SK-N-SH (cell line): ENCODE data around the gene SMAP2. TPM values are rescaled to one million over a fixed set of nuclear protein-coding genes. Genes with fewer than 3 reads are reported as not detected.
"Not testable (repeated sequence)": the region's sequence is repeated elsewhere in the genome, so short reads cannot be mapped to it uniquely, and the experiment has no call there.

Experiments
- CTCF ChIA-PET: fragments of 300-600, 350-600 bp; formaldehyde crosslinking; extraction: SDS; loops from one replicate; lab custom pipeline; 2021; lab: Yijun Ruan, JAX
- POLR2A ChIA-PET: fragments of 350-600 bp; sonication (Branson Sonifier 250); formaldehyde crosslinking; extraction: SDS; loops from one replicate; lab custom pipeline; 2020; ENCODE audit warnings: antibody characterized with exemption, inconsistent platforms; lab: Yijun Ruan, JAX
- DNase-seq: peaks from one replicate; pipeline ENCODE4 v3.0.0; 2012
- H2AFZ ChIP-seq: fragments of 200-600 bp; sonication (generic); 2 replicates; pipeline ENCODE4 v1.8.1; 2016; ENCODE audit warnings: antibody characterized with exemption, mild to moderate bottlenecking, low read depth
- H3F3A ChIP-seq: fragments of 200-600 bp; sonication (generic); replicated peaks from 2 replicates; pipeline ENCODE3; 2016; ENCODE audit warnings: antibody characterized with exemption, mild to moderate bottlenecking; ENCODE audit not compliant: insufficient read depth
- H3K27ac ChIP-seq, 2 experiments: fragments of 200-500 bp in 1 of 2; fragments of 200-600 bp in 1 of 2; sonication (Bioruptor generic) in 1 of 2; sonication (generic), shearing (Covaris generic) in 1 of 2; 2 replicates each; pipeline versions ENCODE4 v1.5.1 to v1.6.1; 2014 to 2016; ENCODE audit warnings: low read depth in 2 of 2, inconsistent platforms in 1 of 2, low read length in 1 of 2, mild to moderate bottlenecking in 1 of 2, mixed read lengths in 1 of 2
- H3K27me3 ChIP-seq: fragments of 200-600 bp; sonication (generic), shearing (Covaris generic); 2 replicates; pipeline ENCODE4 v1.6.1; 2016; ENCODE audit warnings: mixed run types; ENCODE audit not compliant: insufficient read depth
- H3K36me3 ChIP-seq, 2 experiments: fragments of 200-500 bp in 1 of 2; fragments of 200-600 bp in 1 of 2; sonication (Bioruptor generic) in 1 of 2; sonication (generic) in 1 of 2; replicated peaks in 1 of 2; 2 replicates each; pipeline versions ENCODE3 to v1.5.1; 2014 to 2016; ENCODE audit warnings: low read length in 1 of 2, mild to moderate bottlenecking in 1 of 2; ENCODE audit not compliant: insufficient read depth in 2 of 2, control insufficient read depth in 1 of 2
- H3K4me1 ChIP-seq, 2 experiments: fragments of 200-500 bp in 1 of 2; fragments of 200-600 bp in 1 of 2; sonication (Bioruptor generic) in 1 of 2; sonication (generic), shearing (Covaris generic) in 1 of 2; 2 replicates each; pipeline versions ENCODE4 v1.5.1 to v1.6.1; 2014 to 2016; ENCODE audit warnings: low read depth in 1 of 2, low read length in 1 of 2, mixed run types in 1 of 2; ENCODE audit not compliant: insufficient read depth in 2 of 2, control insufficient read depth in 1 of 2
- H3K4me2 ChIP-seq: fragments of 200-600 bp; sonication (generic), shearing (Covaris generic); 2 replicates; pipeline ENCODE4 v1.6.1; 2017; ENCODE audit warnings: mixed run types
- H3K4me3 ChIP-seq, 2 experiments: fragments of 200-500 bp in 1 of 2; fragments of 200-600 bp in 1 of 2; sonication (Bioruptor generic) in 1 of 2; sonication (generic), shearing (Covaris generic) in 1 of 2; 2 replicates each; pipeline versions ENCODE4 v1.5.1 to v1.8.1; 2014 to 2016; ENCODE audit warnings: low read depth in 2 of 2, inconsistent platforms in 1 of 2, low read length in 1 of 2, mild to moderate bottlenecking in 1 of 2, mixed read lengths in 1 of 2, moderate library complexity in 1 of 2
- H3K79me2 ChIP-seq: fragments of 200-600 bp; sonication (generic); 2 replicates; pipeline ENCODE4 v1.8.1; 2017; ENCODE audit warnings: mild to moderate bottlenecking; ENCODE audit not compliant: insufficient read depth
- H3K9ac ChIP-seq: fragments of 200-600 bp; sonication (generic); 2 replicates; pipeline ENCODE4 v1.6.1; 2017; ENCODE audit warnings: mixed run types
- H3K9me2 ChIP-seq: fragments of 200-600 bp; sonication (generic); 2 replicates; pipeline ENCODE4 v1.6.1; 2017; ENCODE audit warnings: mixed run types
- H3K9me3 ChIP-seq: fragments of 200-600 bp; sonication (generic); 2 replicates; pipeline ENCODE4 v1.6.1; 2017; ENCODE audit warnings: mixed run types, mild to moderate bottlenecking, moderate library complexity
- H4K20me1 ChIP-seq: fragments of 200-600 bp; sonication (generic); 2 replicates; pipeline ENCODE4 v1.6.1; 2017; ENCODE audit warnings: mild to moderate bottlenecking, mixed run types; ENCODE audit not compliant: insufficient read depth
- EP300 ChIP-seq, 2 experiments: IDR thresholded peaks; 2 replicates each; pipeline versions ENCODE4 v1.4.0 to v1.6.1; 2012; ENCODE audit warnings: borderline replicate concordance in 1 of 2, low read depth in 1 of 2, low read length in 1 of 2
- FOSL2 ChIP-seq: IDR thresholded peaks from 2 replicates; pipeline ENCODE4 v1.4.0; 2012; ENCODE audit warnings: low read depth, mild to moderate bottlenecking, moderate library complexity, borderline replicate concordance
- FOXJ3 ChIP-seq: sonication (generic); formaldehyde crosslinking; IDR thresholded peaks from 2 replicates; pipeline ENCODE4 v1.5.1; 2020; ENCODE audit warnings: mild to moderate bottlenecking, missing genetic modification reagents
- GATA2 ChIP-seq: sonication (generic); formaldehyde crosslinking; IDR thresholded peaks from 2 replicates; pipeline ENCODE4 v1.5.0; 2020; ENCODE audit warnings: mild to moderate bottlenecking, missing genetic modification reagents
- JUND ChIP-seq: IDR thresholded peaks from 2 replicates; pipeline ENCODE4 v1.4.0; 2012
- PBX3 ChIP-seq: IDR thresholded peaks from 2 replicates; pipeline ENCODE4; 2012
- POLR2AphosphoS5 ChIP-seq: IDR thresholded peaks from 2 replicates; pipeline ENCODE4 v1.6.1; 2012; ENCODE audit warnings: low read depth, low read length
- RCOR1 ChIP-seq: fragments of 150-350 bp; IDR thresholded peaks from 2 replicates; pipeline ENCODE4 v1.6.1; 2017; ENCODE audit warnings: antibody characterized with exemption, low read length
- RXRA ChIP-seq: IDR thresholded peaks from 2 replicates; pipeline ENCODE4 v1.4.0; 2012; ENCODE audit warnings: low read depth, mild to moderate bottlenecking, borderline replicate concordance
- SMC3 ChIP-seq: IDR thresholded peaks from 2 replicates; pipeline ENCODE4 v1.6.1; 2012; ENCODE audit warnings: low read depth, low read length, improper control_type of control experiment
- TEAD4 ChIP-seq: IDR thresholded peaks from 2 replicates; pipeline ENCODE4 v1.4.0; 2012; ENCODE audit warnings: mild to moderate bottlenecking, borderline replicate concordance; ENCODE audit not compliant: insufficient read depth
- USF2 ChIP-seq: fragments of 150-350 bp; IDR thresholded peaks from 2 replicates; pipeline ENCODE4 v1.6.1; 2017; ENCODE audit warnings: antibody characterized with exemption, low read length, low read depth, borderline replicate concordance
- WGBS: methylation state at CpG from one replicate; pipeline ENCODE4 v1.1.6; 2017; ENCODE audit warnings: low lambda C conversion rate; 5-methylcytosine and 5-hydroxymethylcytosine counted together
- polyA plus RNA-seq, 3 experiments: library from polyadenylated mRNA; depleted of rRNA; stranded (reverse); fragments of >200 nt; gene quantifications; 2 replicates each; pipeline ENCODE4 v1.2.3, GENCODE V29; 2012
- TF ChIP-seq, protein P1 (sequence below): IDR thresholded peaks from 2 replicates; pipeline ENCODE4 v1.4.0; 2012; ENCODE audit warnings: low read depth
- TF ChIP-seq, protein P2 (sequence below): IDR thresholded peaks from 2 replicates; pipeline ENCODE4 v1.6.1; 2012; ENCODE audit warnings: mild to moderate bottlenecking, low read depth, low read length, moderate library complexity

Gene SMAP2
- polyA plus RNA-seq, 1 of the 3 experiments (the other 2 are of a cell fraction): 11.2 TPM

DNA sequence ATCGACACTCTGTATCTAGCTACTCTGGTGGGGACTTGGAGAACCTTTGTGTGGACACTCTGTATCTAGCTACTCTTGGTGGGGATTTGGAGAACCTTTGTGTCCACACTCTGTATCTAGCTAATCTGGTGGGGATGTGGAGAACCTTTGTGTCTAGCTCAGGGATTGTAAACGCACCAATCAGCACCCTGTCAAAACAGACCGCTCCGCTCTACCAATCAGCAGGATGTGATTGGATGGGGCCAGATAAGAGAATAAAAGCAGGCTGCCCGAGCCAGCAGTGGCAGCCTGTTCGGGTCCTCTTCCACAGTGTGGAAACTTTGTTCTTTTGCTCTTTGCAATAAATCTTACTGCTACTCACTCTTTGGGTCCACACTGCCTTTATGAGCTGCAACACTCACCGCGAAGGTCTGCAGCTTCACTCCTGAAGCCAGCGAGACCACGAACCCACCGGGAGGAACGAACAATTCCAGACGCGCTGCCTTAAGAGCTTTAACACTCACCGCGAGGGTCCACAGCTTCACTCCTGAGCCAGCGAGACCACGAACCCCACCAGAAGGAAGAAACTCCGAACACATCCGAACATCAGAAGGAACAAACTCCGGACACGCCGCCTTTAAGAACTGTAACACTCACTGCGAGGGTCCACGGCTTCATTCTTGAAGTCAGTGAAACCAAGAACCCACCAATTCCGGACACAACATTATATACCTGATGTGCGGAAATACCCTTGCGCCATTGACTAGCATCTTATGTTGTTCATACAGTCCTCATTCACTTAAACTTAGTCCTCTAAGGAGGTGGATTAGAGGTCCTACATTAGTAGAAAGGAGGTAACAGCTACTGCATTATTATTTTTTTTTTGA lies 15.2 kb downstream of the SMAP2 start:
- H3K27ac ChIP-seq, H3K9me3 ChIP-seq, POLR2A ChIA-PET, H3K9ac ChIP-seq, H3K27me3 ChIP-seq, H3K4me2 ChIP-seq, DNase-seq, H3K36me3 ChIP-seq, H3F3A ChIP-seq, H4K20me1 ChIP-seq, H3K4me3 ChIP-seq, H2AFZ ChIP-seq, H3K9me2 ChIP-seq: not testable (repeated sequence)
- Histone ChIP-seq H3K79me2 (peaks cover 56% of the 10 kb centered on the region), H3K4me1 (peaks cover 10 to 34% of the 10 kb centered on the region in 2 experiments; a peak in 3 of 4 replicates)
- WGBS: 97% methylated on average over 22 of the region's 28 CpGs
- CTCF ChIA-PET: interaction anchor here (0.5 to 5.9 kb wide), 5 partner anchors 16 to 245 kb away, joined by 3 to 37 read pairs (median 5); no protein-coding TSS in a partner anchor

DNA sequence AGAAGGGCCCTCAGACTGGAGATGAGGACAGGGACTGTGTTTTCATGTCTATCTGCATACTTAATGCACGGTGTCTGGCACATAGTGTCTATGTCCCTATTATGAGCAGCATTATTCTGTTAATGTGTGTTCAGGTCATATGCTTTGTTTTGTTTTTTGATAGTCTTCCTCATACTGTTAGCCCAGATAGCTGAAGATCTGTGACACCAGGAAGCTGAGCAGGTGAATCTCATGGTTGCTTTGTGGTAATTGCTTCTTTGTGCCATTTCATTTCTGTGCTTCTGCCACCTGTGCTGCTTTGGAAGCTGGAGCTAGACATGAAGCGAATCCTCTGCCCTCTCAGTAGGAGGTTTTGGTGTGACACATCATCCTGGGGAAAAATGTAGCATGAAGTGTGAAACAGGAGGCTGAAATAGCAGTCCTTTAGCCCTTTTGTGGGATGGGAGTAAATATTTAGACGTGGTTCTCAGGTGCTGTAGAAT lies 15.8 kb downstream of the SMAP2 start:
- Histone ChIP-seq H3K9ac (no peak overlapping the region), H3K79me2 (peaks cover 58% of the 10 kb centered on the region), H3K27ac (no peak overlapping the region), H3K36me3 (peaks cover 0 to 2% of the 10 kb centered on the region in 2 experiments), H2AFZ (no peak overlapping the region), H3F3A (peaks cover 6% of the 10 kb centered on the region), H3K4me3 (no peak overlapping the region), H3K9me3 (no peaks in the 10 kb centered on the region), H3K27me3 (no peaks in the 10 kb centered on the region), H4K20me1 (no peaks in the 10 kb centered on the region), H3K4me1 (peaks cover 6 to 27% of the 10 kb centered on the region in 2 experiments; a peak in 3 of 4 replicates), H3K9me2 (no peaks in the 10 kb centered on the region), H3K4me2 (no peak overlapping the region)
- TF ChIP-seq POLR2AphosphoS5 (no peak), USF2 (no peak), RCOR1 (no peak), FOSL2 (no peak), RXRA (no peak), GATA2 (CRISPR knock-in tag) (no peak), EP300 (IDR thresholded peaks at IDR 0.05; ENCODE audit: borderline replicate concordance in 1 of 2, low read depth in 1 of 2, low read length in 1 of 2) (no peak), TEAD4 (no peak), JUND (no peak), FOXJ3 (CRISPR knock-in tag) (no peak), PBX3 (no peak), SMC3 (no peak)
- TF ChIP-seq, protein P1, sequence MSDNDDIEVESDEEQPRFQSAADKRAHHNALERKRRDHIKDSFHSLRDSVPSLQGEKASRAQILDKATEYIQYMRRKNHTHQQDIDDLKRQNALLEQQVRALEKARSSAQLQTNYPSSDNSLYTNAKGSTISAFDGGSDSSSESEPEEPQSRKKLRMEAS: no peak
- TF ChIP-seq, protein P2, sequence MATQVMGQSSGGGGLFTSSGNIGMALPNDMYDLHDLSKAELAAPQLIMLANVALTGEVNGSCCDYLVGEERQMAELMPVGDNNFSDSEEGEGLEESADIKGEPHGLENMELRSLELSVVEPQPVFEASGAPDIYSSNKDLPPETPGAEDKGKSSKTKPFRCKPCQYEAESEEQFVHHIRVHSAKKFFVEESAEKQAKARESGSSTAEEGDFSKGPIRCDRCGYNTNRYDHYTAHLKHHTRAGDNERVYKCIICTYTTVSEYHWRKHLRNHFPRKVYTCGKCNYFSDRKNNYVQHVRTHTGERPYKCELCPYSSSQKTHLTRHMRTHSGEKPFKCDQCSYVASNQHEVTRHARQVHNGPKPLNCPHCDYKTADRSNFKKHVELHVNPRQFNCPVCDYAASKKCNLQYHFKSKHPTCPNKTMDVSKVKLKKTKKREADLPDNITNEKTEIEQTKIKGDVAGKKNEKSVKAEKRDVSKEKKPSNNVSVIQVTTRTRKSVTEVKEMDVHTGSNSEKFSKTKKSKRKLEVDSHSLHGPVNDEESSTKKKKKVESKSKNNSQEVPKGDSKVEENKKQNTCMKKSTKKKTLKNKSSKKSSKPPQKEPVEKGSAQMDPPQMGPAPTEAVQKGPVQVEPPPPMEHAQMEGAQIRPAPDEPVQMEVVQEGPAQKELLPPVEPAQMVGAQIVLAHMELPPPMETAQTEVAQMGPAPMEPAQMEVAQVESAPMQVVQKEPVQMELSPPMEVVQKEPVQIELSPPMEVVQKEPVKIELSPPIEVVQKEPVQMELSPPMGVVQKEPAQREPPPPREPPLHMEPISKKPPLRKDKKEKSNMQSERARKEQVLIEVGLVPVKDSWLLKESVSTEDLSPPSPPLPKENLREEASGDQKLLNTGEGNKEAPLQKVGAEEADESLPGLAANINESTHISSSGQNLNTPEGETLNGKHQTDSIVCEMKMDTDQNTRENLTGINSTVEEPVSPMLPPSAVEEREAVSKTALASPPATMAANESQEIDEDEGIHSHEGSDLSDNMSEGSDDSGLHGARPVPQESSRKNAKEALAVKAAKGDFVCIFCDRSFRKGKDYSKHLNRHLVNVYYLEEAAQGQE: no peak
- no peak for DNase-seq
- ChIA-PET CTCF (interaction anchor here (1.3 to 5.9 kb wide), 4 partner anchors 16 to 245 kb away, joined by 5 to 37 read pairs (median 6); no protein-coding TSS in a partner anchor), POLR2A (no interaction called here)
- 92% methylated on average over 3 of the region's 3 CpGs for WGBS
